Measurements from ENCODE around the gene TMBIM6.

The TMBIM6 gene

GRCh38 chr12:49796606-49797448 is 55.5 kb downstream of the TMBIM6 start:
- Histone ChIP-seq H3K27me3 (replicated peaks) (no peaks in the 10 kb centered on the region), H3K36me3 (replicated peaks) (peaks cover 71% of the 10 kb centered on the region), H3K4me3 (ENCODE audit: low read depth, low read length) (no peak overlapping the region), H3K27ac (no peak overlapping the region)
- no peak for TF ChIP-seq CTCF (IDR thresholded peaks at IDR 0.05; ENCODE audit: low read depth, low read length, missing control alignments)
- DNase-seq = no peak
- in situ Hi-C loops (cut with HindIII; ENCODE audit: low pct_ligation_motif_present, low sequenced_read_pairs) = no loop called here

DNA sequence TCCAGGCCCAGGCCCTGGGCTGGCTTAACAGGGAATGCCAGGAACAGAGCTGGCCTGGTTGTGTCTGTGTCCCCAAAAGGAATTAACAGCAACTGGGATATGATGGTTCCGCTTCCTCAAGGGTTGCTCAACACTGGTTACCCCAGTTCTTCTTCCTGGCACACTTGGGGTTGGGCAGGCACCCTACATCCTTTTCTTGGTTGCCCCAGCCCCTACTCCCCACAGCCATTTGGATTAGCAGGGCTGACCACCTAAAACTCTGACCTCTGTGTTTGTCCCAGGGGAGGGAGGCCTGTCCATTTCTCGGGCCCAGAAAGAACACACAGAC is 56.1 kb downstream of the TMBIM6 start:
- DNase-seq = no peak
- H3K27ac ChIP-seq = no peak overlapping the region
- in situ Hi-C loops (cut with HindIII; ENCODE audit: low pct_ligation_motif_present, low sequenced_read_pairs) = no loop called here
- H3K27me3 ChIP-seq (replicated peaks) = no peaks in the 10 kb centered on the region
- H3K4me3 ChIP-seq (ENCODE audit: low read depth, low read length) = no peak overlapping the region
- H3K36me3 ChIP-seq (replicated peaks) = peaks cover 68% of the 10 kb centered on the region
- TF ChIP-seq CTCF (IDR thresholded peaks at IDR 0.05; ENCODE audit: low read depth, low read length, missing control alignments) = no peak

DNA sequence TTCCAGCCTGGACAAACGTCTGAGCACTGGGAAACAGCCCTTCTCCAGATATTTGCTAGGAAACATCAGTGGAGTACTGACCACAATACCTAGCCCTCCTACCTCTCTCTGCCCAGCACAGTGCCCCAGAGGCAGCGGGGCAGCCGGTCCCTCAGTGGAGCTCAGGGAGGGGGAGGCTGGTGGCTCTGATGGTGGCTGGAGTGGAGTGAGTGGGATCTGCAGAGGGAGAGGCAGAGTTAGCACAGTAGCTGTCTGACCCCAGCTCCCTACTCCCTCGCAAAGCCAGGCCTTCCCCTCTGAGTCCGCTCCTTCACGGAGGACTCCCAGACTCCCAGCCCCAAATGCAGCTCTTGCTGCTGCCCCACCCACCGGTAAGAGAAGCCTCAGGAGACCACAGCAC is 56.9 kb downstream of the TMBIM6 start:
- Histone ChIP-seq H3K36me3 (replicated peaks) (peaks cover 74% of the 10 kb centered on the region), H3K27ac (no peak overlapping the region), H3K27me3 (replicated peaks) (no peaks in the 10 kb centered on the region), H3K4me3 (ENCODE audit: low read depth, low read length) (no peak overlapping the region)
- in situ Hi-C loops (cut with HindIII; ENCODE audit: low pct_ligation_motif_present, low sequenced_read_pairs) = no loop called here
- no peak for DNase-seq
- TF ChIP-seq CTCF (IDR thresholded peaks at IDR 0.05; ENCODE audit: low read depth, low read length, missing control alignments) = no peak

DNA sequence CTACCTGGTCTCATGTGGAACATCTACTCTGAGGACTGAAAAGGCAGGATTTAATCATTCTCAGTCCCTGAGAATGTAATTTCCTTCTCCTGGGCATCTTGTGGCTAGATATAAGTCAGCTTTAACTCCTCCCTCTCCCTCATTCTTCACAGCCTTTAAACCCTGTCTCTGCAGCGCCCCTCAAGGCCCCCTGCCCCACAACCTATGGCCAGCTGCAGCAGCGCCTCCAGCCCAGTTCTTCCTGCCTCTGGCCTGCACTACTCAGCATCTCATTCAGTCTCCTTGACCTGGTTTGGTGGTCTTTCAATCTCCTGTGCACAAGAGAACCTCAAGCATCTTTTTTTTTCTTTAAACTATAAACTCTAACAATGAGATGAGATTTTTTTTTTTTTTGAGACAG is 57.6 kb downstream of the TMBIM6 start:
- TF ChIP-seq CTCF (IDR thresholded peaks at IDR 0.05; ENCODE audit: low read depth, low read length, missing control alignments) = no peak
- DNase-seq = no peak
- Histone ChIP-seq H3K4me3 (ENCODE audit: low read depth, low read length) (no peak overlapping the region), H3K36me3 (replicated peaks) (peaks cover 79% of the 10 kb centered on the region), H3K27ac (no peak overlapping the region), H3K27me3 (replicated peaks) (no peaks in the 10 kb centered on the region)
- in situ Hi-C loops (cut with HindIII; ENCODE audit: low pct_ligation_motif_present, low sequenced_read_pairs) = no loop called here

DNA sequence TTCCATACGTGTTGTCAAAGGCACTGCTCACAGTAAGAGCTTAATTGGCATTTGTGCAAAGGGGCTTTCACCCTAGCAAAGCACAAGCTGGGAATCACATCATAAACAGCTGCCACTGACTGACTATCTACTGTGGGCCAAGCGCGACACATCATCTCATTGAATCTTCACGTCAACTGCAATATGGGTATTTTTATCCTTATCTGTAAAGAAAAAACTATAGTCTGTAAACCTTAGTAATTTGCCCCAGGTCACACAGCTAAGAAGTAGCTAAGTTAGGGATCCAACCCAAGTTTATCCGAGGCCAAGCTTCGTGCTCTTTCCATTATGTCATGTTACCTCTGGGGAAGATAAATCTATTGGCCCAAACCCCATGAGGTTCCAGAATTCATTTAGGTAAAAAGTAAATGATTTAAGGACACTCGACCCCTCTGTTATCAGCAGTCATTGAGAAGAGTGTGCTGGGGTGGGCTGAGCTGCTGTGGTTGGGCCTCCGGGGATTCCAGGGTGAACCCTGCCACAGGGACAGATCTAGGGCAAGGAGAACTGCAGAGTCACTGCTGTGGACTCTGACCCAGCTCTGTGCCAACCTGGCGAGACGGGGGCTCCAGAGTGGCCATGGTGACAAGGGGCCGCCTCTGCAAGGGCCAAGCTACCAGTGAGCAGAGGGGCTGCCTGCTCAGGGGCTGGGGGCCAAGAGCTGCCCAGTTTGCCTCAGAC is 59.2 kb downstream of the TMBIM6 start:
- peaks cover 81% of the 10 kb centered on the region for H3K36me3 ChIP-seq (replicated peaks)
- no peaks in the 10 kb centered on the region for H3K27me3 ChIP-seq (replicated peaks)
- no peak overlapping the region for H3K27ac ChIP-seq
- no peak for DNase-seq
- in situ Hi-C loops (cut with HindIII; ENCODE audit: low pct_ligation_motif_present, low sequenced_read_pairs) = no loop called here
- no peak for TF ChIP-seq CTCF (IDR thresholded peaks at IDR 0.05; ENCODE audit: low read depth, low read length, missing control alignments)
- H3K4me3 ChIP-seq (ENCODE audit: low read depth, low read length) = no peak overlapping the region

Data from brain microvascular endothelial cell (primary cell).